Measurements from ENCODE around the gene RPTOR. TPM values are rescaled to one million over a fixed set of nuclear protein-coding genes. Genes with fewer than 3 reads are reported as not detected.

RPTOR gene
- polyA plus RNA-seq, 1 donor (not counting 4 experiments of a cell fraction or from before 2014, with no cell fraction given), result 4.0 TPM

GRCh38 chr17:80706463-80706867 is 161.8 kb downstream of the RPTOR start:
- H3K9ac ChIP-seq (ENCODE audit: control insufficient read depth, extremely low read depth, insufficient read depth, low read length), result no peak overlapping the region
- H3K79me2 ChIP-seq (ENCODE audit: control insufficient read depth, insufficient read depth, low read length), result peaks cover 23% of the 10 kb centered on the region
- no peak for FAIRE-seq
- TF ChIP-seq EZH2 (IDR thresholded peaks at IDR 0.05; ENCODE audit: low read length), result no peak
- no peak for TF ChIP-seq CTCF (optimal IDR thresholded peaks at IDR 0.05 in 1 of 3, IDR thresholded peaks at IDR 0.05 in 1 of 3, conservative IDR thresholded peaks at IDR 0.05 in 1 of 3; ENCODE audit: extremely low read depth in 1 of 3, insufficient read depth in 2 of 3, low read length in 3 of 3)
- H3K4me1 ChIP-seq (ENCODE audit: control insufficient read depth, extremely low read depth, insufficient read depth, low read length), result peaks cover 3% of the 10 kb centered on the region
- no peak overlapping the region for H3K4me2 ChIP-seq (ENCODE audit: control insufficient read depth, extremely low read depth, insufficient read depth, low read depth, low read length)
- DNase-seq (ENCODE audit: low read depth, low spot score), result no peak
- dilution Hi-C loops (cut with MboI; ENCODE audit: extremely low pct_ligation_motif_present, low sequenced_read_pairs), result no loop called here
- H3K27ac ChIP-seq (ENCODE audit: control insufficient read depth, insufficient read depth, low read length), result no peak overlapping the region
- H3K36me3 ChIP-seq (ENCODE audit: control insufficient read depth in 2 of 2, extremely low read depth in 1 of 2, insufficient read depth in 2 of 2, low read length in 2 of 2), result peaks cover 0 to 9% of the 10 kb centered on the region in 2 experiments
- H3K4me3 ChIP-seq (ENCODE audit: control insufficient read depth in 2 of 3, extremely low read depth in 1 of 3, insufficient read depth in 2 of 3, low read depth in 1 of 3, low read length in 3 of 3), result no peak overlapping the region
- H3K27me3 ChIP-seq (ENCODE audit: control insufficient read depth, extremely low read depth, insufficient read depth, low read length), result no peaks in the 10 kb centered on the region
- no peaks in the 10 kb centered on the region for H4K20me1 ChIP-seq (ENCODE audit: control insufficient read depth, extremely low read depth, insufficient read depth, low read length)
- peaks cover 2% of the 10 kb centered on the region for H3K9me1 ChIP-seq (ENCODE audit: control insufficient read depth, extremely low read depth, insufficient read depth, low read length)
- H2AFZ ChIP-seq (ENCODE audit: control insufficient read depth, low read length), result no peak overlapping the region
- no peaks in the 10 kb centered on the region for H3K9me3 ChIP-seq (ENCODE audit: control insufficient read depth, low read depth, low read length)

- no peaks in the 10 kb centered on the region for H4K20me1 ChIP-seq (ENCODE audit: control insufficient read depth, extremely low read depth, insufficient read depth, low read length)
- no peak overlapping the region for H3K27ac ChIP-seq (ENCODE audit: control insufficient read depth, insufficient read depth, low read length)
- peaks cover 0 to 9% of the 10 kb centered on the region in 2 experiments for H3K36me3 ChIP-seq (ENCODE audit: control insufficient read depth in 2 of 2, extremely low read depth in 1 of 2, insufficient read depth in 2 of 2, low read length in 2 of 2)
- FAIRE-seq (no peak), DNase-seq (ENCODE audit: low read depth, low spot score) (no peak)
- H3K9me3 ChIP-seq (ENCODE audit: control insufficient read depth, low read depth, low read length), result no peaks in the 10 kb centered on the region
- H3K4me2 ChIP-seq (ENCODE audit: control insufficient read depth, extremely low read depth, insufficient read depth, low read depth, low read length), result no peak overlapping the region
- no peak overlapping the region for H3K9ac ChIP-seq (ENCODE audit: control insufficient read depth, extremely low read depth, insufficient read depth, low read length)
- H3K4me3 ChIP-seq (ENCODE audit: control insufficient read depth in 2 of 3, extremely low read depth in 1 of 3, insufficient read depth in 2 of 3, low read depth in 1 of 3, low read length in 3 of 3), result no peak overlapping the region
- peaks cover 21% of the 10 kb centered on the region for H3K79me2 ChIP-seq (ENCODE audit: control insufficient read depth, insufficient read depth, low read length)
- no peak overlapping the region for H2AFZ ChIP-seq (ENCODE audit: control insufficient read depth, low read length)
- TF ChIP-seq EZH2 (IDR thresholded peaks at IDR 0.05; ENCODE audit: low read length), result no peak
- TF ChIP-seq CTCF (optimal IDR thresholded peaks at IDR 0.05 in 1 of 3, IDR thresholded peaks at IDR 0.05 in 1 of 3, conservative IDR thresholded peaks at IDR 0.05 in 1 of 3; ENCODE audit: extremely low read depth in 1 of 3, insufficient read depth in 2 of 3, low read length in 3 of 3), result no peak
- H3K27me3 ChIP-seq (ENCODE audit: control insufficient read depth, extremely low read depth, insufficient read depth, low read length), result no peaks in the 10 kb centered on the region
- peaks cover 8% of the 10 kb centered on the region for H3K4me1 ChIP-seq (ENCODE audit: control insufficient read depth, extremely low read depth, insufficient read depth, low read length)
- dilution Hi-C loops (cut with MboI; ENCODE audit: extremely low pct_ligation_motif_present, low sequenced_read_pairs), result no loop called here
- peaks cover 2% of the 10 kb centered on the region for H3K9me1 ChIP-seq (ENCODE audit: control insufficient read depth, extremely low read depth, insufficient read depth, low read length)
Observed at GRCh38 chr17:80708480-80708879, 163.8 kb downstream of the RPTOR start.

All from keratinocyte (primary cell).